Astrocyte of the cerebellum (primary cell): ENCODE data around the gene EDDM3A.

Experiments
- DNase-seq: peaks from one replicate; pipeline ENCODE4 v3.0.0-alpha.2; 2011; ENCODE audit warnings: low read depth
- H3K4me3 ChIP-seq: 2 replicates; pipeline ENCODE4 v1.5.1; 2011; ENCODE audit warnings: mild to moderate bottlenecking, low read depth, low read length, moderate library complexity
- in situ Hi-C: cut with HindIII; loops from 2 replicates; pipeline ENCODE4 v1.10.0; 2017; ENCODE audit warnings: low sequenced_read_pairs
- TF ChIP-seq, protein P1 (sequence below): IDR thresholded peaks from 2 replicates; pipeline ENCODE4 v1.5.1; 2012; ENCODE audit warnings: low read length, low read depth, moderate library complexity, mild to moderate bottlenecking; ENCODE audit errors: missing control alignments

EDDM3A gene

DNA sequence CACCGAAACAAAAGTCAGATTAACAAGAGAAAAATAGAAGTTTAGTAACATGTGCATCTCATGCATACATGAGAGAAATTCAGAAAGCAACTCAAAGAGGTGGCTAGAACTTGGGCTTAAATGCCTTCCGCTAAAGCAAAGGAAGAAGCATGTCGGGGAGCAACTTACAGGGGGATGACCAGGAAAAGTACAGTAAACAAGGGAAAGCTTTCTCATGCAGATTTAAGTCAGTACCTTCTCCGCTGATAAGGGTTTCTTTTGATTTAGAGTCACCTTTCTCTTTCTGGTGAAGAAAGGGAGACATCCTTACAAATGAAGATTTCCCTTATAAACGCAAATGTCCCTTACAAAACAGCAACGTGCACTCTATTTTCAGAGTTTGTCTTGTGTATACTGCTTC is 29.4 kb downstream of the EDDM3A start:
- TF ChIP-seq, protein P1, sequence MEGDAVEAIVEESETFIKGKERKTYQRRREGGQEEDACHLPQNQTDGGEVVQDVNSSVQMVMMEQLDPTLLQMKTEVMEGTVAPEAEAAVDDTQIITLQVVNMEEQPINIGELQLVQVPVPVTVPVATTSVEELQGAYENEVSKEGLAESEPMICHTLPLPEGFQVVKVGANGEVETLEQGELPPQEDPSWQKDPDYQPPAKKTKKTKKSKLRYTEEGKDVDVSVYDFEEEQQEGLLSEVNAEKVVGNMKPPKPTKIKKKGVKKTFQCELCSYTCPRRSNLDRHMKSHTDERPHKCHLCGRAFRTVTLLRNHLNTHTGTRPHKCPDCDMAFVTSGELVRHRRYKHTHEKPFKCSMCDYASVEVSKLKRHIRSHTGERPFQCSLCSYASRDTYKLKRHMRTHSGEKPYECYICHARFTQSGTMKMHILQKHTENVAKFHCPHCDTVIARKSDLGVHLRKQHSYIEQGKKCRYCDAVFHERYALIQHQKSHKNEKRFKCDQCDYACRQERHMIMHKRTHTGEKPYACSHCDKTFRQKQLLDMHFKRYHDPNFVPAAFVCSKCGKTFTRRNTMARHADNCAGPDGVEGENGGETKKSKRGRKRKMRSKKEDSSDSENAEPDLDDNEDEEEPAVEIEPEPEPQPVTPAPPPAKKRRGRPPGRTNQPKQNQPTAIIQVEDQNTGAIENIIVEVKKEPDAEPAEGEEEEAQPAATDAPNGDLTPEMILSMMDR, result no peak
- H3K4me3 ChIP-seq, result no peak overlapping the region
- in situ Hi-C loops, result no loop called here
- DNase-seq, result no peak

DNA sequence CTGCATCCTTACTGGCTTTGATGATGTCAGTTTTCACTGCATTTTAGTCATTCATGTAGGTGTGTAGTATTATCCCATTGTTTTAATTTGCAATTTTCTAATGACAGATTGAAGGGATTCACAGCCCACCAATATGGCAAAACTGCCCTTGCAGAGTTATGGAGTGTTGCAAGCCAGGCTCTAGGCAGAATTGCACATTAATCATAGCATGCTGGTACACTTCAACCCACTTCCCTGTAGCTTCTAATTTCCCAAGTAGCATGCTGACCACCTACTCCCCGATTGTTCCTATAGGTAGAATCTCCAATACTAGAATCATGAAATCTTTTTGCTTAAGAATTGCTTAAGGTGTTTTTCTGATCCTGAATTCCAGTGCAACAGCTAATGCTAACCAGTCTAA is 30.2 kb downstream of the EDDM3A start:
- no peak overlapping the region for H3K4me3 ChIP-seq
- DNase-seq, result no peak
- in situ Hi-C loops, result no loop called here
- TF ChIP-seq, protein P1, result no peak

DNA sequence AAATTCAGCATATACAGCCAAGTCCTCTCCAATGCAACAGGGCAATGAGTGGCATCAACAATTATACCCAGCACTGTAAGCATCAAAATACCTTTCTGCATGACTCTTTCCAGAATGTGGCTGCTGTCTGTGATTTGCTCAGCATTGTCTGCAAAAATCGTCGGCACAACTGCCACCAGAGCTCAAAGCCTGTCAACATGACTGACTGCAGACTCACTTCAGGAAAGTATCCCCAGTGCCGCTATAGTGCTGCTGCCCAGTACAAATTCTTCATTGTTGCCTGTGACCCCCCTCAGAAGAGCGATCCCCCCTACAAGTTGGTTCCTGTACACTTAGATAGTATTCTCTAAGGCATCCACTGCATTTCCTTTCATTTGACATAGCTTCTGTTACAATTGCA is 36.1 kb downstream of the EDDM3A start:
- no peak overlapping the region for H3K4me3 ChIP-seq
- in situ Hi-C loops, result no loop called here
- no peak for DNase-seq
- TF ChIP-seq, protein P1, result no peak

DNA sequence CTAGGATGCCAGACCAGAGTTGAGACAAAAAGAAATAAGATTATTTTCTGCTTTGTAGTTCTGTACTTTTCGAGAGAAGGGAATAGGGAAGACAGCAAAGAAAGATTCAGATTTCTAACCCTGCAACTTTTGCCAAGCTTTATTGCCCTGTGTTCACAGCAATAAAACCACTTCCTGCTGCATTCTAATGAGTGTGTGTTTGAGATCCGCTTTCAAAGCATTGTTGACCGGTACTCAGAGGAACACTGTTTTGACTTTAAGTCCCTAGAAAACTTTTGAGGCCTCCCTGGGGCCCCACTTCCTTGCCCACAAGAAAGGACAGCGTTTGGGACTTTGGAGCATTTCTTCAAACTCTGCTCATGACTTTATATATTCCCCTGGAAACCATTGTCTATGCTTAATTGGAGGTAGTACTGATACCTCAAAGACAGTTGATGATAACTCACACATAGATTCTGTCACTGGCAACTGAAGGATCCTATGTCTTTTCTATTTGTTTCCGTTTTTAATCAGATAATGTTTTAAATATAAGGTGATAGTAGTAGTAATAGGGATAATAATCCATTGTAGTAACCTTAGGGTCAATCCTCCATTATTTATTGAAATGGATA is 36.7 kb downstream of the EDDM3A start:
- no peak for DNase-seq
- in situ Hi-C loops, result no loop called here
- no peak overlapping the region for H3K4me3 ChIP-seq
- TF ChIP-seq, protein P1, result no peak

DNA sequence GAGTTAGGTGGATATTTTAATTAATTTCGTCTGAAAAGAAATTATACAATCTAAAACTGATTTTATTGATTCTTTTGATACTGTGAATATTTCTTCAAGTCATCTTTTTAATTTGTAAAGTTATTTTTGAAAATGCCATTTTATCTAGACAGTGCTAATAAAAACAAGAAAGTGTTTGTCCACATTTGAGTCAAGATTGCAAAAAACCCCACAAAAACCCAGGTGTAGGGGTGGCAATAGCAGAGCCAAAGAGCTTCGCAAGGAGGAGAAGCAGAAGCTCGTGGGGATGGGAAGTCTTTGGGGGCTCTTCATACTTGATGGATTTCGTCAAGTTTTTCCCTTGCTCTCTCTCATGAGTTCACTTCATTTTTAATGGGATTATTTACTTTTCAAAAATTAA is 41.3 kb downstream of the EDDM3A start:
- TF ChIP-seq, protein P1, result no peak
- in situ Hi-C loops, result no loop called here
- H3K4me3 ChIP-seq, result no peak overlapping the region
- no peak for DNase-seq

DNA sequence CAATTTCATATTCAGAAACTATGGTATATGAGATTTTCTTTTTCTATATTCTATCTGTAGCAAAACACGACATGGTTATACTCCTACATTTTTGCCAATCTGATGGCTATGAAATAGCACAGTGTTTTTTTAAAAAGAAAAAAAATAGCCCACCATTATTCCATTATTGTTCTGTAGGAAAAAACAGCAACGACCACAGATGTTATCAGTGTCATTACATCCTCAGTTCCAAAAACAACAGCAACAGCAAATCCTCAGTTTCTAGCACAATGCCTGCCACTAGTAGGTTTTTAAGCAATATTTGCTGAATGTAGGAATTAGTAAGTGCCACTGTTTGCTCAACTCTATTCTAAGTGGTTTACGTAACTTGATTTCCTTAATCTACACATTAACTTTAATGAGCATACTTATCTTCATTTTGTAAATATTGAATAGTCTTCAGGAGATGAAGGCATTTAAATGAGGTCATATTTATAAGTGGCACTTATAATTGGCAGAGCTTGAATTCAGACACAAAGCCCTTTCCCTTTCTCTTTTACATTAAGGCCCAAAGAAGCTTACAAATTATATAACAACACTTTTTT is 43.6 kb downstream of the EDDM3A start:
- H3K4me3 ChIP-seq, result no peak overlapping the region
- TF ChIP-seq, protein P1, result no peak
- DNase-seq, result no peak
- in situ Hi-C loops, result no loop called here
